OCI-LY3 (cell line): ENCODE data around the gene KLK12.

Experiments used
- CTCF ChIP-seq: fragments of 200-600, 300-600 bp; sonication (generic); IDR thresholded peaks from 2 replicates; pipeline ENCODE4 v1.5.1; 2014; ENCODE audit warnings: antibody characterized with exemption, low read length, low read depth
- EZH2phosphoT487 ChIP-seq: fragments of 200-600 bp; shearing (Covaris generic); IDR thresholded peaks from 2 replicates; pipeline ENCODE4 v1.6.1; 2018; ENCODE audit warnings: antibody characterized with exemption, mixed run types, low read depth

GRCh38 chr19:51075998-51076397, 41.2 kb upstream of the KLK12 start:
- TF ChIP-seq CTCF (no peak), EZH2phosphoT487 (no peak)
